ENCODE results near the gene B3GALNT2.

Gene B3GALNT2

GRCh38 chr1:235423214-235423652 is 81.0 kb downstream of the B3GALNT2 start:
- Mint-ChIP-seq H3K27me3 (ENCODE audit: low read depth) (no peaks in the 10 kb centered on the region), H3K27ac (peak overlapping the region; percentile 72), H3K4me3 (peak overlapping the region; percentile 28), H3K4me1 (ENCODE audit: low read depth) (peaks cover 13% of the 10 kb centered on the region), H3K9me3 (no peaks in the 10 kb centered on the region), H3K36me3 (ENCODE audit: low read depth) (peaks cover under 1% of the 10 kb centered on the region)
- DNase-seq (ENCODE audit: low spot score): peak; percentile 19

- Mint-ChIP-seq H3K9me3 (no peaks in the 10 kb centered on the region), H3K36me3 (ENCODE audit: low read depth) (peaks cover 2% of the 10 kb centered on the region), H3K27me3 (ENCODE audit: low read depth) (no peaks in the 10 kb centered on the region), H3K4me3 (no peak overlapping the region), H3K4me1 (ENCODE audit: low read depth) (peaks cover 13% of the 10 kb centered on the region), H3K27ac (no peak overlapping the region)
- DNase-seq (ENCODE audit: low spot score): no peak
Observed at GRCh38 chr1:235421751-235422150, 82.5 kb downstream of the B3GALNT2 start.

GRCh38 chr1:235417086-235417697 is 87.1 kb downstream of the B3GALNT2 start:
- no peak overlapping the region for H3K27ac Mint-ChIP-seq
- H3K27me3 Mint-ChIP-seq (ENCODE audit: low read depth): no peaks in the 10 kb centered on the region
- DNase-seq (ENCODE audit: low spot score): peak; percentile 46
- peaks cover 8% of the 10 kb centered on the region for H3K36me3 Mint-ChIP-seq (ENCODE audit: low read depth)
- no peak overlapping the region for H3K4me3 Mint-ChIP-seq
- no peaks in the 10 kb centered on the region for H3K9me3 Mint-ChIP-seq
- peaks cover 4% of the 10 kb centered on the region for H3K4me1 Mint-ChIP-seq (ENCODE audit: low read depth)

- H3K27me3 Mint-ChIP-seq (ENCODE audit: low read depth): no peaks in the 10 kb centered on the region
- DNase-seq (ENCODE audit: low spot score): no peak
- H3K9me3 Mint-ChIP-seq: no peaks in the 10 kb centered on the region
- no peak overlapping the region for H3K27ac Mint-ChIP-seq
- peaks cover 6% of the 10 kb centered on the region for H3K4me1 Mint-ChIP-seq (ENCODE audit: low read depth)
- no peak overlapping the region for H3K4me3 Mint-ChIP-seq
- H3K36me3 Mint-ChIP-seq (ENCODE audit: low read depth): peaks cover 8% of the 10 kb centered on the region
Observed at GRCh38 chr1:235416662-235417049, 87.6 kb downstream of the B3GALNT2 start.

GRCh38 chr1:235415008-235415904 is 89.0 kb downstream of the B3GALNT2 start:
- Mint-ChIP-seq H3K4me1 (ENCODE audit: low read depth) (peaks cover 6% of the 10 kb centered on the region), H3K27me3 (ENCODE audit: low read depth) (no peaks in the 10 kb centered on the region), H3K4me3 (no peak overlapping the region), H3K27ac (no peak overlapping the region), H3K9me3 (no peaks in the 10 kb centered on the region), H3K36me3 (ENCODE audit: low read depth) (peaks cover 8% of the 10 kb centered on the region)
- DNase-seq (ENCODE audit: low spot score): peak; percentile 47

- H3K4me1 Mint-ChIP-seq (ENCODE audit: low read depth): peaks cover 6% of the 10 kb centered on the region
Observed at GRCh38 chr1:235411489-235412486, 92.5 kb downstream of the B3GALNT2 start.

GRCh38 chr1:235410467-235410866 is 93.8 kb downstream of the B3GALNT2 start:
- no peak overlapping the region for H3K27ac Mint-ChIP-seq
- DNase-seq (ENCODE audit: low spot score): no peak
- peaks cover 5% of the 10 kb centered on the region for H3K36me3 Mint-ChIP-seq (ENCODE audit: low read depth)
- H3K27me3 Mint-ChIP-seq (ENCODE audit: low read depth): no peaks in the 10 kb centered on the region
- no peaks in the 10 kb centered on the region for H3K9me3 Mint-ChIP-seq
- H3K4me1 Mint-ChIP-seq (ENCODE audit: low read depth): peaks cover 6% of the 10 kb centered on the region
- H3K4me3 Mint-ChIP-seq: no peak overlapping the region

More at GRCh38 chr1:235411489-235412486, 92.5 kb downstream of the B3GALNT2 start:
- Mint-ChIP-seq H3K9me3 (no peaks in the 10 kb centered on the region), H3K27me3 (ENCODE audit: low read depth) (no peaks in the 10 kb centered on the region), H3K36me3 (ENCODE audit: low read depth) (peaks cover 5% of the 10 kb centered on the region), H3K27ac (no peak overlapping the region), H3K4me3 (no peak overlapping the region)
- no peak for DNase-seq (ENCODE audit: low spot score)

GRCh38 chr1:235409042-235409820 is 95.0 kb downstream of the B3GALNT2 start:
- peaks cover 2% of the 10 kb centered on the region for H3K36me3 Mint-ChIP-seq (ENCODE audit: low read depth)
- no peaks in the 10 kb centered on the region for H3K9me3 Mint-ChIP-seq
- H3K4me3 Mint-ChIP-seq: no peak overlapping the region
- no peak for DNase-seq (ENCODE audit: low spot score)
- H3K4me1 Mint-ChIP-seq (ENCODE audit: low read depth): peaks cover 4% of the 10 kb centered on the region
- no peak overlapping the region for H3K27ac Mint-ChIP-seq
- H3K27me3 Mint-ChIP-seq (ENCODE audit: low read depth): no peaks in the 10 kb centered on the region

- H3K9me3 Mint-ChIP-seq: no peaks in the 10 kb centered on the region
- H3K27ac Mint-ChIP-seq: no peak overlapping the region
- H3K27me3 Mint-ChIP-seq (ENCODE audit: low read depth): no peaks in the 10 kb centered on the region
- H3K4me3 Mint-ChIP-seq: no peak overlapping the region
- peaks cover 4% of the 10 kb centered on the region for H3K4me1 Mint-ChIP-seq (ENCODE audit: low read depth)
- DNase-seq (ENCODE audit: low spot score): no peak
- peaks cover 2% of the 10 kb centered on the region for H3K36me3 Mint-ChIP-seq (ENCODE audit: low read depth)
Observed at GRCh38 chr1:235408503-235408960, 95.7 kb downstream of the B3GALNT2 start.

- no peak overlapping the region for H3K4me3 Mint-ChIP-seq
- H3K36me3 Mint-ChIP-seq (ENCODE audit: low read depth): peaks cover 1% of the 10 kb centered on the region
- H3K4me1 Mint-ChIP-seq (ENCODE audit: low read depth): peaks cover 2% of the 10 kb centered on the region
- DNase-seq (ENCODE audit: low spot score): no peak
- H3K27ac Mint-ChIP-seq: no peak overlapping the region
- H3K9me3 Mint-ChIP-seq: no peaks in the 10 kb centered on the region
- H3K27me3 Mint-ChIP-seq (ENCODE audit: low read depth): no peaks in the 10 kb centered on the region
Observed at GRCh38 chr1:235407419-235407818, 96.8 kb downstream of the B3GALNT2 start.

GRCh38 chr1:235404190-235404589 is 100.1 kb downstream of the B3GALNT2 start:
- Mint-ChIP-seq H3K36me3 (ENCODE audit: low read depth) (peaks cover 5% of the 10 kb centered on the region), H3K27me3 (ENCODE audit: low read depth) (no peaks in the 10 kb centered on the region), H3K4me1 (ENCODE audit: low read depth) (peaks cover 6% of the 10 kb centered on the region), H3K9me3 (no peaks in the 10 kb centered on the region), H3K4me3 (no peak overlapping the region), H3K27ac (no peak overlapping the region)
- no peak for DNase-seq (ENCODE audit: low spot score)

GRCh38 chr1:235403593-235403992 is 100.7 kb downstream of the B3GALNT2 start:
- Mint-ChIP-seq H3K36me3 (ENCODE audit: low read depth) (peaks cover 5% of the 10 kb centered on the region), H3K27ac (no peak overlapping the region), H3K27me3 (ENCODE audit: low read depth) (no peaks in the 10 kb centered on the region), H3K4me1 (ENCODE audit: low read depth) (peaks cover 7% of the 10 kb centered on the region), H3K4me3 (no peak overlapping the region), H3K9me3 (no peaks in the 10 kb centered on the region)
- no peak for DNase-seq (ENCODE audit: low spot score)
